Activated naive CD4-positive, alpha-beta T cell treated with Interleukin-2 at 50 U/mL for 16 hours (primary cell): ENCODE results near the gene ZNF275.
"Not testable (repeated sequence)": the region's sequence is repeated elsewhere in the genome, so short reads cannot be mapped to it uniquely, and the experiment has no call there.

Experiments
- DNase-seq: peaks from one replicate; pipeline ENCODE4 v3.0.0-alpha.2; 2020

ZNF275 gene

GRCh38 chrX:153319295-153320046 lies 14.5 kb upstream of the ZNF275 start:
- no peak for DNase-seq

- not testable (repeated sequence) for DNase-seq
Measured at GRCh38 chrX:153320047-153320443, 13.9 kb upstream of the ZNF275 start.

- no peak for DNase-seq
Measured at GRCh38 chrX:153320555-153321184, 13.3 kb upstream of the ZNF275 start.

- no peak for DNase-seq
Measured at GRCh38 chrX:153321381-153322124, 12.4 kb upstream of the ZNF275 start, which contains the start of gene PNMA6F. Gene PNMA6F (minus strand): TSS chrX:153321767. CDS start chrX:153320674, 1,093 bp downstream.

GRCh38 chrX:153327561-153327960 lies 6.4 kb upstream of the ZNF275 start:
- DNase-seq, result no peak

- DNase-seq, result no peak
Measured at GRCh38 chrX:153333266-153333665, 687 bp upstream of the ZNF275 start.

GRCh38 chrX:153334654-153335295 lies 822 bp downstream of the ZNF275 start:
- no peak for DNase-seq

- no peak for DNase-seq
Measured at GRCh38 chrX:153336121-153336894, 2.4 kb downstream of the ZNF275 start.

GRCh38 chrX:153336988-153337387 lies 3.0 kb downstream of the ZNF275 start:
- no peak for DNase-seq

GRCh38 chrX:153338836-153339235 lies 4.9 kb downstream of the ZNF275 start:
- no peak for DNase-seq

GRCh38 chrX:153339662-153340061 lies 5.7 kb downstream of the ZNF275 start:
- no peak for DNase-seq

- no peak for DNase-seq
Measured at GRCh38 chrX:153340111-153340510, 6.2 kb downstream of the ZNF275 start.

GRCh38 chrX:153342762-153343558 lies 9.0 kb downstream of the ZNF275 start:
- no peak for DNase-seq

- no peak for DNase-seq
Measured at GRCh38 chrX:153343674-153344073, 9.7 kb downstream of the ZNF275 start.

- no peak for DNase-seq
Measured at GRCh38 chrX:153347530-153347929, 13.6 kb downstream of the ZNF275 start.

- no peak for DNase-seq
Measured at GRCh38 chrX:153348421-153348820, 14.5 kb downstream of the ZNF275 start.

- no peak for DNase-seq
Measured at GRCh38 chrX:153349952-153350351, 16.0 kb downstream of the ZNF275 start.

- no peak for DNase-seq
Measured at GRCh38 chrX:153351981-153352380, 18.0 kb downstream of the ZNF275 start.

GRCh38 chrX:153352858-153353257 lies 18.9 kb downstream of the ZNF275 start:
- DNase-seq, result no peak

- DNase-seq, result no peak
Measured at GRCh38 chrX:153353416-153353815, 19.5 kb downstream of the ZNF275 start.

- no peak for DNase-seq
Measured at GRCh38 chrX:153357877-153358276, 23.9 kb downstream of the ZNF275 start.
